ENCODE results near the gene MVB12B. TPM values are rescaled to one million over a fixed set of nuclear protein-coding genes. Genes with fewer than 3 reads are reported as not detected.

Gene MVB12B
- polyA plus RNA-seq, 1 donor from 2014 or later = 39.5 TPM

GRCh38 chr9:126550891-126551351, 224.3 kb downstream of the MVB12B start:
- no peak overlapping the region for H3K27ac ChIP-seq (ENCODE audit: low read length)
- H4K20me1 ChIP-seq (ENCODE audit: insufficient read depth) = no peaks in the 10 kb centered on the region
- no peak overlapping the region for H3K4me2 ChIP-seq (ENCODE audit: low read length)
- no peaks in the 10 kb centered on the region for H3K79me2 ChIP-seq (replicated peaks; ENCODE audit: insufficient read depth, low read length)
- H3K9me3 ChIP-seq (ENCODE audit: low read length) = no peaks in the 10 kb centered on the region
- TF ChIP-seq RAD21 (conservative IDR thresholded peaks at IDR 0.05) (no peak), MXI1 (conservative IDR thresholded peaks at IDR 0.05; ENCODE audit: poor library complexity, severe bottlenecking) (no peak), EP300 (conservative IDR thresholded peaks at IDR 0.05; ENCODE audit: poor library complexity, severe bottlenecking) (no peak), REST (IDR thresholded peaks at IDR 0.05; ENCODE audit: borderline replicate concordance) (no peak), POLR2AphosphoS5 (IDR thresholded peaks at IDR 0.05) (no peak), CTCF (IDR thresholded peaks at IDR 0.05; ENCODE audit: poor library complexity, severe bottlenecking) (no peak), SMC3 (conservative IDR thresholded peaks at IDR 0.05; ENCODE audit: poor library complexity) (no peak), EZH2 (IDR thresholded peaks at IDR 0.05; ENCODE audit: borderline replicate concordance, insufficient read depth, low read length, poor library complexity, severe bottlenecking) (no peak), TAF1 (IDR thresholded peaks at IDR 0.05; ENCODE audit: low read depth) (no peak)
- no peak overlapping the region for H3K4me3 ChIP-seq (ENCODE audit: low read length)
- H3K9me2 ChIP-seq (ENCODE audit: insufficient read depth, low read length) = no peaks in the 10 kb centered on the region
- no peaks in the 10 kb centered on the region for H3K36me3 ChIP-seq (ENCODE audit: insufficient read depth, low read length)
- H3F3A ChIP-seq (ENCODE audit: insufficient read depth, low read length, poor library complexity, severe bottlenecking) = no peaks in the 10 kb centered on the region
- no peak overlapping the region for H2AFZ ChIP-seq (ENCODE audit: low read depth, low read length)
- H3K9ac ChIP-seq (ENCODE audit: low read length) = no peak overlapping the region
- no peaks in the 10 kb centered on the region for H3K27me3 ChIP-seq (ENCODE audit: insufficient read depth, low read depth, low read length)

- Histone ChIP-seq H3K9ac (ENCODE audit: low read length) (no peak overlapping the region), H3K36me3 (ENCODE audit: insufficient read depth, low read length) (no peaks in the 10 kb centered on the region), H3K9me2 (ENCODE audit: insufficient read depth, low read length) (no peaks in the 10 kb centered on the region), H3F3A (ENCODE audit: insufficient read depth, low read length, poor library complexity, severe bottlenecking) (no peaks in the 10 kb centered on the region), H3K4me3 (ENCODE audit: low read length) (no peak overlapping the region), H3K4me2 (ENCODE audit: low read length) (no peak overlapping the region), H2AFZ (ENCODE audit: low read depth, low read length) (no peak overlapping the region), H3K27me3 (ENCODE audit: insufficient read depth, low read depth, low read length) (no peaks in the 10 kb centered on the region), H3K79me2 (replicated peaks; ENCODE audit: insufficient read depth, low read length) (no peaks in the 10 kb centered on the region), H3K9me3 (ENCODE audit: low read length) (no peaks in the 10 kb centered on the region), H3K27ac (ENCODE audit: low read length) (no peak overlapping the region), H4K20me1 (ENCODE audit: insufficient read depth) (no peaks in the 10 kb centered on the region)
- TF ChIP-seq EZH2 (IDR thresholded peaks at IDR 0.05; ENCODE audit: borderline replicate concordance, insufficient read depth, low read length, poor library complexity, severe bottlenecking) (no peak), EP300 (conservative IDR thresholded peaks at IDR 0.05; ENCODE audit: poor library complexity, severe bottlenecking) (no peak), SMC3 (conservative IDR thresholded peaks at IDR 0.05; ENCODE audit: poor library complexity) (no peak), REST (IDR thresholded peaks at IDR 0.05; ENCODE audit: borderline replicate concordance) (no peak), CTCF (IDR thresholded peaks at IDR 0.05; ENCODE audit: poor library complexity, severe bottlenecking) (no peak)
Observed at GRCh38 chr9:126551812-126552211, 225.2 kb downstream of the MVB12B start.
